CD14-positive monocyte (primary cell): Measurements from ENCODE around the gene GPD1. TPM values are rescaled to one million over a fixed set of nuclear protein-coding genes. Genes with fewer than 3 reads are reported as not detected.

Experiments used
- DNase-seq, 3 donors: peaks; one replicate each; pipeline ENCODE4 v3.0.0-alpha.2; 2011 to 2022
- H2AFZ ChIP-seq: 2 replicates; pipeline ENCODE4 v1.6.0; 2012; ENCODE audit warnings: mild to moderate bottlenecking, low read depth, low read length, inconsistent platforms; ENCODE audit not compliant: insufficient read depth, poor library complexity, severe bottlenecking
- H3K27ac ChIP-seq, 2 donors: 1 replicate in 1 of 2; 2 replicates in 1 of 2; pipeline ENCODE4 v1.5.1; 2012 to 2013; ENCODE audit warnings: low read length in 2 of 2, control low read depth in 1 of 2, inconsistent platforms in 1 of 2, low read depth in 1 of 2, mild to moderate bottlenecking in 1 of 2
- H3K27me3 ChIP-seq, 2 donors: one replicate each; pipeline versions ENCODE4 v1.6.0 to v1.6.1; 2011 to 2013; ENCODE audit warnings: low read length in 2 of 2; ENCODE audit not compliant: control insufficient read depth in 2 of 2, insufficient read depth in 2 of 2
- H3K36me3 ChIP-seq, 2 donors: replicated peaks in 1 of 2; 1 replicate in 1 of 2; 2 replicates in 1 of 2; pipeline versions ENCODE4 v1.5.1 to v1.6.1; 2012 to 2013; ENCODE audit warnings: low read length in 2 of 2, control low read depth in 1 of 2, inconsistent platforms in 1 of 2, mild to moderate bottlenecking in 1 of 2; ENCODE audit not compliant: insufficient read depth in 2 of 2, control insufficient read depth in 1 of 2
- H3K4me1 ChIP-seq, 2 donors: 1 replicate in 1 of 2; 2 replicates in 1 of 2; pipeline versions ENCODE4 v1.5.1 to v1.6.1; 2012 to 2013; ENCODE audit warnings: low read length in 2 of 2, control low read depth in 1 of 2, inconsistent platforms in 1 of 2, mild to moderate bottlenecking in 1 of 2, moderate library complexity in 1 of 2; ENCODE audit not compliant: insufficient read depth in 2 of 2, control insufficient read depth in 1 of 2
- H3K4me2 ChIP-seq: replicated peaks from 2 replicates; pipeline ENCODE3; 2012; ENCODE audit warnings: low read length, moderate library complexity, mild to moderate bottlenecking; ENCODE audit not compliant: poor library complexity, severe bottlenecking; ENCODE audit errors: extremely low read depth
- H3K4me3 ChIP-seq, 3 experiments: fragments of 200-600 bp in 1 of 3; sonication (generic) in 1 of 3; replicated peaks in 1 of 3; 1 replicate in 2 of 3; 2 replicates in 1 of 3; pipeline ENCODE4 v1.5.1; 2011 to 2013; ENCODE audit warnings: low read length in 3 of 3, mild to moderate bottlenecking in 3 of 3, control low read depth in 2 of 3, low read depth in 2 of 3, inconsistent platforms in 1 of 3, moderate library complexity in 1 of 3
- H3K79me2 ChIP-seq: 2 replicates; pipeline ENCODE4 v1.6.0; 2012; ENCODE audit warnings: mild to moderate bottlenecking, control low read depth, inconsistent platforms, low read length, moderate library complexity; ENCODE audit not compliant: insufficient read depth
- H3K9ac ChIP-seq: 2 replicates; pipeline ENCODE4 v1.6.0; 2017; ENCODE audit warnings: low read length, mild to moderate bottlenecking; ENCODE audit not compliant: insufficient read depth, poor library complexity, severe bottlenecking
- H3K9me3 ChIP-seq, 2 donors: replicated peaks in 1 of 2; 1 replicate in 1 of 2; 2 replicates in 1 of 2; pipeline versions ENCODE4 v1.5.1 to v1.6.1; 2012 to 2013; ENCODE audit warnings: low read length in 2 of 2, control low read depth in 1 of 2; ENCODE audit not compliant: control insufficient read depth in 1 of 2, insufficient read depth in 1 of 2
- H4K20me1 ChIP-seq: 2 replicates; pipeline ENCODE4 v1.6.0; 2012; ENCODE audit warnings: mild to moderate bottlenecking, low read length, control low read depth, moderate library complexity; ENCODE audit not compliant: insufficient read depth
- H3K27ac Mint-ChIP-seq, 7 donors: one replicate each; pipeline ENCODE4 v1.8.0; 2020; ENCODE audit warnings: mild to moderate bottlenecking in 7 of 7, mixed read lengths in 7 of 7, moderate library complexity in 6 of 7, inconsistent platforms in 2 of 7
- H3K27me3 Mint-ChIP-seq, 3 donors: one replicate each; pipeline ENCODE4 v1.8.0; 2021 to 2022; ENCODE audit warnings: low read depth in 3 of 3, mild to moderate bottlenecking in 3 of 3, mixed read lengths in 3 of 3, moderate library complexity in 3 of 3, inconsistent platforms in 1 of 3
- H3K36me3 Mint-ChIP-seq, 2 donors: one replicate each; pipeline ENCODE4 v1.8.0; 2020; ENCODE audit warnings: mixed read lengths in 2 of 2, inconsistent platforms in 1 of 2, mild to moderate bottlenecking in 1 of 2
- H3K4me1 Mint-ChIP-seq: one replicate; pipeline ENCODE4 v1.8.0; 2020; ENCODE audit warnings: mild to moderate bottlenecking, mixed read lengths
- H3K4me3 Mint-ChIP-seq, 2 donors: one replicate each; pipeline ENCODE4 v1.8.0; 2020; ENCODE audit warnings: mild to moderate bottlenecking in 2 of 2, mixed read lengths in 2 of 2, moderate library complexity in 1 of 2
- H3K9me3 Mint-ChIP-seq, 7 donors: one replicate each; pipeline ENCODE4 v1.8.0; 2020 to 2022; ENCODE audit warnings: mixed read lengths in 7 of 7, mild to moderate bottlenecking in 6 of 7, moderate library complexity in 6 of 7, inconsistent platforms in 2 of 7
- WGBS: methylation state at CpG from one replicate; pipeline ENCODE4 v1.1.5; 2013; ENCODE audit warnings: missing lambda C conversion rate; ENCODE audit not compliant: insufficient coverage; 5-methylcytosine and 5-hydroxymethylcytosine counted together
- intact Hi-C, 2 donors: fragments of 100-400 bp; cut with micrococcal nuclease; formaldehyde crosslinking; loops; one replicate each; pipeline versions ENCODE4 v1.15.0 to v1.15.1; 2023
- polyA plus RNA-seq, 3 donors: library from polyadenylated mRNA; depleted of rRNA in 1 of 3; unstranded in 2 of 3; stranded (reverse) in 1 of 3; fragments of 300-500 nt in 2 of 3; fragments of >200 nt in 1 of 3; fragmentation: Illumina TruSeq in 2 of 3; gene quantifications; 1 replicate in 2 of 3; 2 replicates in 1 of 3; pipeline ENCODE4 v1.2.3, GENCODE V29; 2012 to 2021
- TF ChIP-seq, protein P1 (sequence below): fragments of 200-600 bp; IDR thresholded peaks from one replicate; pipeline ENCODE4 v1.8.0; 2022; ENCODE audit warnings: antibody characterized with exemption, mild to moderate bottlenecking

Gene GPD1
- polyA plus RNA-seq, 3 donors: 0.08 TPM; not detected in 2

DNA sequence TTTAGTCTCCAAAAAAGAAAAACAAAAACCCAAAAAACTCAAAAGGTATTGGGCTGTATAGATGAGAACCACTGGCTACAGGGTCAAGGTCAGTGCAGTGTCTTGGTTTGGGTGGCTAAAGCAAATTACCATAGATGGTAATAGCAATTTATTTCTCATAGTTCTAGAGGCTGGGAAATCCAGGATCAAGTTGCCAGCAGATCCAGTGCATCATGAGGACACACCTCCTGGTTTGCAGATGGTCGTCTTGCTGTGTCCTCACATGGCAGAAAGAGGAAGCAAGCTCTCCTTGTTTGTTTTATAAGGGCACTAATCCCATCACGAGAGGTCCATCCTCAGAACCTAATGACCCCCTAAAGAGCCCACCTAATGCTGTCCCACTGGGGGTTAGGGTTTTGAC, 19.4 kb downstream of the GPD1 start:
- H3K4me1 ChIP-seq: no peaks in the 10 kb centered on the region
- TF ChIP-seq, protein P1, sequence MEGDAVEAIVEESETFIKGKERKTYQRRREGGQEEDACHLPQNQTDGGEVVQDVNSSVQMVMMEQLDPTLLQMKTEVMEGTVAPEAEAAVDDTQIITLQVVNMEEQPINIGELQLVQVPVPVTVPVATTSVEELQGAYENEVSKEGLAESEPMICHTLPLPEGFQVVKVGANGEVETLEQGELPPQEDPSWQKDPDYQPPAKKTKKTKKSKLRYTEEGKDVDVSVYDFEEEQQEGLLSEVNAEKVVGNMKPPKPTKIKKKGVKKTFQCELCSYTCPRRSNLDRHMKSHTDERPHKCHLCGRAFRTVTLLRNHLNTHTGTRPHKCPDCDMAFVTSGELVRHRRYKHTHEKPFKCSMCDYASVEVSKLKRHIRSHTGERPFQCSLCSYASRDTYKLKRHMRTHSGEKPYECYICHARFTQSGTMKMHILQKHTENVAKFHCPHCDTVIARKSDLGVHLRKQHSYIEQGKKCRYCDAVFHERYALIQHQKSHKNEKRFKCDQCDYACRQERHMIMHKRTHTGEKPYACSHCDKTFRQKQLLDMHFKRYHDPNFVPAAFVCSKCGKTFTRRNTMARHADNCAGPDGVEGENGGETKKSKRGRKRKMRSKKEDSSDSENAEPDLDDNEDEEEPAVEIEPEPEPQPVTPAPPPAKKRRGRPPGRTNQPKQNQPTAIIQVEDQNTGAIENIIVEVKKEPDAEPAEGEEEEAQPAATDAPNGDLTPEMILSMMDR: no peak

DNA sequence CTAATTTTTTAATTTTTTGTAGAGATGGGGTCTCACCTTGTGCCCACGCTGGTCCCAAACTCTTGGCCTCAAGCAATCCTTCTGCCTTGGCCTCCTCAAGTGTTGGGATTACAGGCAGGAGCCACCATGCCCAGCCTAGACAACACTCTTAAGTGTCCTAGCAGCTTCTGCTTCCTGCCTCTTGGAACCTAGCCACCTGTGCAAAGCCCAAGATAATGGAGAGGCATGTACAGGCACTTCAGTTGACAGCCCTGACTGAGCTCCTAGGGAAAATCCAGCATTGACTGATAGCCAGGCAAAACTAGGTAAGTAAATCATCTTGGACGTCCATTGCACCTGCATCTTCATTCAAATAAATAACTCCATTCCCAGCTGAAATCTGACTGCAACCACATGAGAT, 23.7 kb downstream of the GPD1 start:
- H3K4me1 Mint-ChIP-seq: peaks cover 17% of the 10 kb centered on the region
- Histone ChIP-seq H3K4me2 (no peak overlapping the region), H3K4me3 (no peak overlapping the region), H3K9me3 (no peaks in the 10 kb centered on the region), H3K4me1 (peaks cover 11 to 16% of the 10 kb centered on the region in 2 donors), H3K27ac (no peak overlapping the region), H3K27me3 (no peaks in the 10 kb centered on the region), H3K36me3 (peaks cover 42 to 81% of the 10 kb centered on the region in 2 donors), H3K9ac (no peak overlapping the region), H3K79me2 (peaks cover 4% of the 10 kb centered on the region), H2AFZ (no peak overlapping the region), H4K20me1 (peaks cover 56% of the 10 kb centered on the region)
- intact Hi-C loops: no loop called here
- TF ChIP-seq, protein P1: no peak
- no peaks in the 10 kb centered on the region for H3K9me3 Mint-ChIP-seq
- peaks cover 0 to 1% (median 0%) of the 10 kb centered on the region in 3 donors for H3K27me3 Mint-ChIP-seq
- DNase-seq: no peak
- 92% methylated on average over 2 of the region's 2 CpGs for WGBS
- H3K36me3 Mint-ChIP-seq: peaks cover 71 to 85% of the 10 kb centered on the region in 2 donors
- H3K4me3 Mint-ChIP-seq: no peak overlapping the region
- H3K27ac Mint-ChIP-seq: peak overlapping the region in 4 of 7 donors; percentile 1 to 73 (median 15)

More for the DNA sequence above, 19.4 kb downstream of the GPD1 start:
- no peak for DNase-seq
- Histone ChIP-seq H3K9ac (no peak overlapping the region), H3K9me3 (no peaks in the 10 kb centered on the region), H3K4me3 (no peak overlapping the region), H2AFZ (no peak overlapping the region), H3K36me3 (peaks cover 61 to 89% of the 10 kb centered on the region in 2 donors), H3K27ac (no peak overlapping the region), H3K79me2 (peaks cover 39% of the 10 kb centered on the region), H4K20me1 (peaks cover 81% of the 10 kb centered on the region), H3K4me2 (no peak overlapping the region), H3K27me3 (no peaks in the 10 kb centered on the region)
- Mint-ChIP-seq H3K36me3 (peaks cover 73 to 82% of the 10 kb centered on the region in 2 donors), H3K4me1 (peaks cover 2% of the 10 kb centered on the region), H3K27ac (peak overlapping the region in 2 of 7 donors; percentile 42 to 58), H3K4me3 (no peak overlapping the region), H3K9me3 (no peaks in the 10 kb centered on the region), H3K27me3 (peaks cover 0 to 1% (median 0%) of the 10 kb centered on the region in 3 donors)
- intact Hi-C loops: no loop called here
- WGBS: no CpG with 5 or more reads among the region's 2 CpGs
